Nephron (organoid): ENCODE results near the gene FRMPD1.

ENCODE experiments used
- H3K27ac Mint-ChIP-seq, 3 experiments: 2 replicates each; pipeline ENCODE4 v1.8.0; 2020; ENCODE audit warnings: mixed read lengths in 3 of 3, mild to moderate bottlenecking in 2 of 3, moderate library complexity in 1 of 3
- H3K27me3 Mint-ChIP-seq: 2 replicates; pipeline ENCODE4 v1.8.0; 2021; ENCODE audit warnings: low read depth, mild to moderate bottlenecking, moderate library complexity, mixed read lengths
- H3K36me3 Mint-ChIP-seq: 2 replicates; pipeline ENCODE4 v1.8.0; 2020; ENCODE audit warnings: low read depth, mixed read lengths
- H3K4me1 Mint-ChIP-seq: 2 replicates; pipeline ENCODE4 v1.8.0; 2020; ENCODE audit warnings: mixed read lengths
- H3K4me3 Mint-ChIP-seq, 3 experiments: 2 replicates each; pipeline ENCODE4 v1.8.0; 2020; ENCODE audit warnings: mild to moderate bottlenecking in 3 of 3, mixed read lengths in 3 of 3, moderate library complexity in 2 of 3
- H3K9me3 Mint-ChIP-seq: 2 replicates; pipeline ENCODE4 v1.8.0; 2020; ENCODE audit warnings: mixed read lengths
- TF ChIP-seq, protein P1 (sequence below), 3 experiments: fragments of 200-600 bp; sonication (generic); IDR thresholded peaks; one replicate each; pipeline ENCODE4 v1.5.0; 2021; ENCODE audit warnings: antibody characterized with exemption in 3 of 3; ENCODE audit not compliant: unreplicated experiment in 3 of 3

Gene FRMPD1

DNA sequence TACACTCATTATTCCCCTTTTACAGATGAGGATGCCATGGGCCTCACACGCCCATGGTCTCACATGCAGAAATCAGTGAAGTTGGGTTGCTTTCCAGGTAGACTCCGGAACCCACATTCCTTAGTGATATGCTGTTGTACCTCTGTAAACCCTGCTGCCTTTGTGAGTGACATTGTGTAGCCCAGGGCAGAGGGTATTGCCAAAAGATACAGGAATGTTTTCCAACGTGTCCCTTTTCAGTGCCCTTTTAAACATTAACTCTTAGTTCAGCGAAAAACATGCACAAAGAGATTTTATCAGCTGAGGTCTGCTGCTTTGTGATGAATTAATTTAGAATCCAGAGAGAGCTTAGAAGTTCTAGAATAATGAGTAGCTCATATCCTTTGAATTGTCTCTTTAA, 64.5 kb downstream of the FRMPD1 start:
- TF ChIP-seq, protein P1, sequence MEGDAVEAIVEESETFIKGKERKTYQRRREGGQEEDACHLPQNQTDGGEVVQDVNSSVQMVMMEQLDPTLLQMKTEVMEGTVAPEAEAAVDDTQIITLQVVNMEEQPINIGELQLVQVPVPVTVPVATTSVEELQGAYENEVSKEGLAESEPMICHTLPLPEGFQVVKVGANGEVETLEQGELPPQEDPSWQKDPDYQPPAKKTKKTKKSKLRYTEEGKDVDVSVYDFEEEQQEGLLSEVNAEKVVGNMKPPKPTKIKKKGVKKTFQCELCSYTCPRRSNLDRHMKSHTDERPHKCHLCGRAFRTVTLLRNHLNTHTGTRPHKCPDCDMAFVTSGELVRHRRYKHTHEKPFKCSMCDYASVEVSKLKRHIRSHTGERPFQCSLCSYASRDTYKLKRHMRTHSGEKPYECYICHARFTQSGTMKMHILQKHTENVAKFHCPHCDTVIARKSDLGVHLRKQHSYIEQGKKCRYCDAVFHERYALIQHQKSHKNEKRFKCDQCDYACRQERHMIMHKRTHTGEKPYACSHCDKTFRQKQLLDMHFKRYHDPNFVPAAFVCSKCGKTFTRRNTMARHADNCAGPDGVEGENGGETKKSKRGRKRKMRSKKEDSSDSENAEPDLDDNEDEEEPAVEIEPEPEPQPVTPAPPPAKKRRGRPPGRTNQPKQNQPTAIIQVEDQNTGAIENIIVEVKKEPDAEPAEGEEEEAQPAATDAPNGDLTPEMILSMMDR (IDR thresholded peaks at IDR 0.05; ENCODE audit: unreplicated experiment in 3 of 3) = no peak
- H3K27me3 Mint-ChIP-seq = peaks cover 9% of the 10 kb centered on the region
- no peaks in the 10 kb centered on the region for H3K9me3 Mint-ChIP-seq
- H3K4me3 Mint-ChIP-seq = no peak overlapping the region
- no peaks in the 10 kb centered on the region for H3K4me1 Mint-ChIP-seq
- H3K27ac Mint-ChIP-seq = peak overlapping the region; percentile 75 to 94 (median 82)
- H3K36me3 Mint-ChIP-seq = no peaks in the 10 kb centered on the region

GRCh38 chr9:37715991-37716505, 65.3 kb downstream of the FRMPD1 start:
- Mint-ChIP-seq H3K36me3 (no peaks in the 10 kb centered on the region), H3K27ac (peak overlapping the region; percentile 75 to 94 (median 82)), H3K4me1 (no peaks in the 10 kb centered on the region), H3K9me3 (no peaks in the 10 kb centered on the region), H3K4me3 (no peak overlapping the region), H3K27me3 (peaks cover 14% of the 10 kb centered on the region)
- TF ChIP-seq, protein P1 (IDR thresholded peaks at IDR 0.05; ENCODE audit: unreplicated experiment in 3 of 3) = no peak

DNA sequence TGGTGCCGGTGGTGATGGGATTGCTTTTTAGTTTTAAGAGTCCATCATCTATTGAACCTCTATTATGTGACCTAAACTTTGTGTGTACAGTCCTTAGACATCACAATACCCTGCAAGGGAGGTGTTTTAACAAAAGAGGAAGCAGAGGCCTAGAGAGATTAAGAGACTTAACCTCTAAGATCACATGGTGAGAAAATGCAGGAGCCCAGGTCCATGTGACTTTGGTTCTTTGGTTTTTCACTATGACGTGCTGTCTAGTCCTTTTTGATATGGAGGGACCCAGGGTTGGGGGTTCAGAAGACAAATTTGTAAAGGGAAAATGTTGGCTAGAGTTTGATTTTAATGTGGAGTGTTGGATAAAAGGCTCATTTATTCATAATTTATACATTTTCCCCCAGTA, 68.8 kb downstream of the FRMPD1 start:
- H3K36me3 Mint-ChIP-seq = no peaks in the 10 kb centered on the region
- peaks cover 11% of the 10 kb centered on the region for H3K27me3 Mint-ChIP-seq
- no peak overlapping the region for H3K27ac Mint-ChIP-seq
- TF ChIP-seq, protein P1 (IDR thresholded peaks at IDR 0.05; ENCODE audit: unreplicated experiment in 3 of 3) = no peak
- H3K4me1 Mint-ChIP-seq = no peaks in the 10 kb centered on the region
- no peaks in the 10 kb centered on the region for H3K9me3 Mint-ChIP-seq
- H3K4me3 Mint-ChIP-seq = no peak overlapping the region

- peaks cover 3% of the 10 kb centered on the region for H3K27me3 Mint-ChIP-seq
- H3K4me3 Mint-ChIP-seq = no peak overlapping the region
- H3K4me1 Mint-ChIP-seq = peaks cover 13% of the 10 kb centered on the region
- TF ChIP-seq, protein P1 (IDR thresholded peaks at IDR 0.05; ENCODE audit: unreplicated experiment in 3 of 3) = no peak
- H3K27ac Mint-ChIP-seq = no peak overlapping the region
- no peaks in the 10 kb centered on the region for H3K9me3 Mint-ChIP-seq
- H3K36me3 Mint-ChIP-seq = no peaks in the 10 kb centered on the region
These were observed 76.3 kb downstream of the FRMPD1 start for GRCh38 chr9:37727013-37727412.

DNA sequence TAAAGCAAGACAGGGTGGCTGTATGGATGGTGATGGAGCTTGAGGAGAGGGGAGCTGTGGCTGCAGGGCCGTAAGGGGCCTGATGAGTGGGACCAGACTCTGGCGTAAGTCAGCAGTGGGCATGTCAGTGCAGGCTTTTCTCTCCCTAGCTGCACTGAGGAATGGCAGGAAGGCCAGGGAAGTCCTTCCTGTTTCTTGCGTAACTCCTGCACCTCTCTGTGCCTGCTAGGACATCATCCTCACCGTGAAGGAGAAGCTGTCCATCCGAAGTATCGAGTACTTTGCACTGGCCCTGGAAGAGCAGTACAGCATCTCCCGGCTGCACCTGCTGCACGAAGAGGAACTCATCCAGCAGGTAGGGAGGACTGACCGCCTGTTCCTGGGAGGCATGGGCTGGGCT, 78.7 kb downstream of the FRMPD1 start:
- H3K27ac Mint-ChIP-seq = no peak overlapping the region
- peaks cover 34% of the 10 kb centered on the region for H3K4me1 Mint-ChIP-seq

DNA sequence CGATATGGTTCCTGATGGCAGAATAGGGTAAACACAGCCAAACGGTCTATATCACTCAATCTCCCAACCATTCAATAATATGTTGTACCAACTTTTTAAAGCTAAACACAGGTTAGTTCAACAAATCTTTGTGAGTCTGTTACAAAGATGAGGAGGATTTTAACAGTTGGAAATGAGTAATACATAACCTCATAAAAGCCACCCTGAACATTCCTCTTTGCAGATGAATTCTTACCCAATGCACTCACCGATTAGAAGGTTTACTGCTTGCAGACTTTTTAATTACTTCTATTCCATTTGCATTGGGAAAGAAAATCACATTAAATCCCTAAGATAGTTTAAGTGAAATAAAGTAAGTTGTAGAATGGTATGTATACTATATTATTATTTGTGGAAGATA, 79.5 kb downstream of the FRMPD1 start:
- TF ChIP-seq, protein P1 (IDR thresholded peaks at IDR 0.05; ENCODE audit: unreplicated experiment in 3 of 3) = no peak
- Mint-ChIP-seq H3K4me1 (peaks cover 34% of the 10 kb centered on the region), H3K9me3 (no peaks in the 10 kb centered on the region), H3K36me3 (no peaks in the 10 kb centered on the region), H3K27me3 (peaks cover 7% of the 10 kb centered on the region), H3K27ac (no peak overlapping the region), H3K4me3 (no peak overlapping the region)

More for the DNA sequence above, 78.7 kb downstream of the FRMPD1 start:
- TF ChIP-seq, protein P1 (IDR thresholded peaks at IDR 0.05; ENCODE audit: unreplicated experiment in 3 of 3) = no peak
- no peaks in the 10 kb centered on the region for H3K9me3 Mint-ChIP-seq
- H3K4me3 Mint-ChIP-seq = no peak overlapping the region
- H3K27me3 Mint-ChIP-seq = peaks cover 8% of the 10 kb centered on the region
- no peaks in the 10 kb centered on the region for H3K36me3 Mint-ChIP-seq
